MM.1S (cell line): Measurements from ENCODE around the gene KIAA1958.

Source experiments
- DNase-seq: peaks from one replicate; pipeline ENCODE4 v3.0.0-alpha.2; 2015
- H2AFZ ChIP-seq: fragments of 300-600 bp; sonication (generic); 2 replicates; pipeline ENCODE4 v1.6.0; 2016; ENCODE audit warnings: antibody characterized with exemption, low read length
- H3F3A ChIP-seq: fragments of 300-600 bp; sonication (generic); 2 replicates; pipeline ENCODE4 v1.6.1; 2016; ENCODE audit warnings: mild to moderate bottlenecking, antibody characterized with exemption, low read length, moderate library complexity, mixed read lengths; ENCODE audit not compliant: insufficient read depth
- H3K27ac ChIP-seq: fragments of 300-600 bp; sonication (generic); 2 replicates; pipeline ENCODE4 v1.5.1; 2016; ENCODE audit warnings: mild to moderate bottlenecking, low read length
- H3K27me3 ChIP-seq: fragments of 300-600 bp; sonication (generic); replicated peaks from 2 replicates; pipeline ENCODE4 v1.6.0; 2016; ENCODE audit warnings: low read length; ENCODE audit not compliant: insufficient read depth
- H3K36me3 ChIP-seq: fragments of 300-600 bp; sonication (generic); replicated peaks from 2 replicates; pipeline ENCODE4 v1.6.1; 2016; ENCODE audit warnings: mild to moderate bottlenecking, low read length, mixed read lengths; ENCODE audit not compliant: insufficient read depth
- H3K4me1 ChIP-seq: fragments of 300-600 bp; sonication (generic); 2 replicates; pipeline ENCODE4 v1.6.1; 2016; ENCODE audit warnings: low read length, mixed read lengths
- H3K4me2 ChIP-seq: fragments of 300-600 bp; sonication (generic); 2 replicates; pipeline ENCODE4 v1.6.0; 2016; ENCODE audit warnings: low read depth, low read length
- H3K4me3 ChIP-seq: fragments of 300-600 bp; sonication (generic); 2 replicates; pipeline ENCODE4 v1.5.1; 2016; ENCODE audit warnings: low read length, mixed read lengths
- H3K79me2 ChIP-seq: fragments of 300-600 bp; sonication (generic); 2 replicates; pipeline ENCODE4 v1.6.1; 2016; ENCODE audit warnings: mixed run types, low read length, mixed read lengths
- H3K9ac ChIP-seq: fragments of 300-600 bp; sonication (generic); 2 replicates; pipeline ENCODE4 v1.6.1; 2016; ENCODE audit warnings: low read length, mixed read lengths
- H3K9me2 ChIP-seq: fragments of 300-600 bp; sonication (generic); replicated peaks from 2 replicates; pipeline ENCODE4 v1.6.1; 2016; ENCODE audit warnings: mild to moderate bottlenecking, low read length, mixed read lengths; ENCODE audit not compliant: insufficient read depth
- H3K9me3 ChIP-seq: fragments of 300-600 bp; sonication (generic); replicated peaks from 2 replicates; pipeline ENCODE4 v1.6.1; 2016; ENCODE audit warnings: mild to moderate bottlenecking, low read length, mixed read lengths; ENCODE audit not compliant: insufficient read depth
- H4K20me1 ChIP-seq: fragments of 300-600 bp; sonication (generic); 2 replicates; pipeline ENCODE4 v1.6.1; 2016; ENCODE audit warnings: mild to moderate bottlenecking, low read length, moderate library complexity, mixed read lengths; ENCODE audit not compliant: insufficient read depth
- CTCF ChIP-seq: fragments of 300-600 bp; sonication (generic); IDR thresholded peaks from 2 replicates; pipeline ENCODE4 v1.5.1; 2016; ENCODE audit warnings: antibody characterized with exemption, low read length, mixed read lengths
- EZH2 ChIP-seq: fragments of 300-600 bp; sonication (generic); optimal IDR thresholded peaks from 2 replicates; pipeline ENCODE3; 2017; ENCODE audit warnings: low read depth, mild to moderate bottlenecking, antibody characterized with exemption, low read length, mixed read lengths
- EZH2phosphoT487 ChIP-seq: fragments of 300-600 bp; sonication (generic); IDR thresholded peaks from 2 replicates; pipeline ENCODE4 v1.6.1; 2018; ENCODE audit warnings: antibody characterized with exemption, low read length

The KIAA1958 gene

GRCh38 chr9:112479221-112479620, 7.4 kb upstream of the KIAA1958 start:
- Histone ChIP-seq H3K4me1 (no peaks in the 10 kb centered on the region), H3K9ac (no peak overlapping the region), H2AFZ (no peak overlapping the region), H3K79me2 (no peaks in the 10 kb centered on the region), H3K4me3 (no peak overlapping the region), H3K36me3 (no peaks in the 10 kb centered on the region), H3K4me2 (no peak overlapping the region), H3K27me3 (no peaks in the 10 kb centered on the region), H3K9me3 (no peaks in the 10 kb centered on the region), H3F3A (no peaks in the 10 kb centered on the region), H3K9me2 (no peaks in the 10 kb centered on the region), H4K20me1 (no peaks in the 10 kb centered on the region), H3K27ac (no peak overlapping the region)
- TF ChIP-seq EZH2phosphoT487 (no peak), EZH2 (no peak), CTCF (no peak)
- DNase-seq, result no peak

- H3K79me2 ChIP-seq, result peaks cover 20% of the 10 kb centered on the region
- no peaks in the 10 kb centered on the region for H3K9me3 ChIP-seq
- H3K36me3 ChIP-seq, result no peaks in the 10 kb centered on the region
- DNase-seq, result no peak
- H3K4me3 ChIP-seq, result no peak overlapping the region
- H3K4me2 ChIP-seq, result no peak overlapping the region
- no peak overlapping the region for H3K9ac ChIP-seq
- peaks cover 7% of the 10 kb centered on the region; the same call in 1 of the 2 replicates for H3K4me1 ChIP-seq
- no peaks in the 10 kb centered on the region for H4K20me1 ChIP-seq
- no peaks in the 10 kb centered on the region for H3K27me3 ChIP-seq
- H3K27ac ChIP-seq, result no peak overlapping the region
- H2AFZ ChIP-seq, result no peak overlapping the region
- no peak for TF ChIP-seq EZH2phosphoT487
- no peak for TF ChIP-seq CTCF
- no peak for TF ChIP-seq EZH2
- no peaks in the 10 kb centered on the region for H3F3A ChIP-seq
- no peaks in the 10 kb centered on the region for H3K9me2 ChIP-seq
Measured at GRCh38 chr9:112484607-112485006, 2.0 kb upstream of the KIAA1958 start.

GRCh38 chr9:112485574-112485973, 1.1 kb upstream of the KIAA1958 start:
- no peaks in the 10 kb centered on the region for H3K9me3 ChIP-seq
- no peak for DNase-seq
- H3K27ac ChIP-seq, result no peak overlapping the region
- peak overlapping the region; percentile 96; the same call in 1 of the 2 replicates for H3K4me3 ChIP-seq
- peaks cover 7% of the 10 kb centered on the region; the same call in 1 of the 2 replicates for H3K4me1 ChIP-seq
- H3K9me2 ChIP-seq, result no peaks in the 10 kb centered on the region
- H4K20me1 ChIP-seq, result no peaks in the 10 kb centered on the region
- no peak for TF ChIP-seq EZH2
- TF ChIP-seq EZH2phosphoT487, result no peak
- no peak for TF ChIP-seq CTCF
- no peak overlapping the region for H3K9ac ChIP-seq
- H3K27me3 ChIP-seq, result no peaks in the 10 kb centered on the region
- peak overlapping the region; percentile 89 for H3K4me2 ChIP-seq
- H3K36me3 ChIP-seq, result no peaks in the 10 kb centered on the region
- no peaks in the 10 kb centered on the region for H3F3A ChIP-seq
- no peak overlapping the region for H2AFZ ChIP-seq
- H3K79me2 ChIP-seq, result peaks cover 28% of the 10 kb centered on the region
